HG03457 (cell line): ENCODE measurements around the gene SERPINA6.
"Not testable (repeated sequence)": the region's sequence is repeated elsewhere in the genome, so short reads cannot be mapped to it uniquely, and the experiment has no call there.

ENCODE experiments used
- ATAC-seq: cut with Tn5 transposase; IDR thresholded peaks from one replicate; pipeline ENCODE4 v1.9.1; 2021; ENCODE audit warnings: moderate number of reproducible peaks; ENCODE audit not compliant: unreplicated experiment

SERPINA6 gene

DNA sequence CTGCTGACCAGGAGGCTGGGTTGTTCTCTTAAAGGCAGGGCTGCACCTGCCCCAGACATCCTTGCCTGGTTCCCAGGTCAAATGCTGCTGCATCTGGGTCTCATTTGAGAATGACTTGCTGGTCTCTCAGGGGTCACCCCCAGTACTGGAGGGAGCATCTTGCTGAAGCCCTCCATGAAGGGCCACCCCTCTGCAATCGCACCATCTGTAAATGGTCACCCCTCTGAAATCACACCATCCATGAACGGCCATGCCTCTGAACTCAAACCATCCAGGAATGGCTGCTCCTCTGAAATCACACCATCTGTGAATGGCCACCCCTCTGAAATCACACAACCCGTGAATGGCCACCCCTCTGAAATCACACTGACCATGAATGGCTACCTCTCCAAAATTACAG, 7.3 kb upstream of the SERPINA6 start:
- ATAC-seq = no peak

DNA sequence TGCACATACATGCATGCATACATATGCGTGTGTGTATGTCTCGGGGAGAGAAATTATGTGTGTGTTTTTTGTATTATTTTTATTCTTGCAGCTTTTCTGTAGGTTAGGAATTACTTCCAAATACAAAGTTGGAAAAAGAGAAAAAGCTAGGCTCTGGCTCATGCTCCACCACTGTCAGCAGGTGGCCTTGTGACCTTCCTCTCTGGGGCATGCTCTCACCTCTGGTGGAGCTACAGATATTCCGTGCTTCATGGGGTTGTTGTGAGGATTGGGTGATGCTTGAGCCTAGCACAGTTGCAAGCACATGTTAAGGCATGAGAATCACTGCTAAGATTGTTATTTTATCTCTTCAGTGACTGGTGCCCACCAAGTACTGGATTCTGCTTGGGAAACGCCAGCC, 6.7 kb upstream of the SERPINA6 start:
- no peak for ATAC-seq

GRCh38 chr14:94328196-94328595, 5.1 kb upstream of the SERPINA6 start:
- ATAC-seq = no peak

DNA sequence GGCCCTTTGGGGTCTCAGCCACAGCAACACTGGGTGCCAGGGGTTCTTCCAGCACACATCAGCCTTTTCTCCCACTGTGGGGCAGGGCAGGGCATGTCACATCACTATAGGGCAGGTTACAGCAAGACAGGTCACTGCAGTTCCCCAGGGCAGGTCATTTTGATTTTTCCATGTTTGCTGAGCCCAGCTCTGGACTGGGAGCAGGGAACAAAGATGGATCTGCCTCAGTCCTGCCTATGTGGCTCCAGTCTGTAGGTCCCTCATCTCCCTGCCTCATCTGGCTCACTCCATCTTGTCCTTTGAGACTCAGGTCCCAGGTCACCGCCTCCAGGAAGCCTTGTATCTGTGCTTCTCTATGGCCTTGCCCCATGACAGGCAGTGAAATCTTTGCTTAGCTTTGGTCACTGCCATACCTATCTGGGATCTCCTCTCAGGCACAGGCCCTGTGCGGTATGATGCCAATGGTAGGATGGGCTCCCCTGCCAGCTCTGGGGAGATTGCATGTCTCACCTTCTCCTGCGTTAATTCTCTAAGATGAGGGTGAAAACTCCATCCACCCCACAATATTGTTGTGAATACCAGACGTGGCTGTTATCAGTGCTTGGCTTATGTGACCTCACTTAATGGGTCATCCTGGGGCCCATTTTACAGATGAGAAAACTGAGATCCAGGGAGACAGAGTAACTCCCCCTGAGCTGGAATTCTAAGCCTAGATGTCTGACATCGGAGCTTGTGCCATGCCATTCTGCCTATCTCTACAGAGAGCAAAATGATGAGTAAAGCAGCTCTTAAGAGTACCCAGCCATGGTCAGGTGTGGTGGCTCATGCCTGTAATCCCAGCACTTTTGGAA, 1.5 kb downstream of the SERPINA6 start:
- no peak for ATAC-seq

DNA sequence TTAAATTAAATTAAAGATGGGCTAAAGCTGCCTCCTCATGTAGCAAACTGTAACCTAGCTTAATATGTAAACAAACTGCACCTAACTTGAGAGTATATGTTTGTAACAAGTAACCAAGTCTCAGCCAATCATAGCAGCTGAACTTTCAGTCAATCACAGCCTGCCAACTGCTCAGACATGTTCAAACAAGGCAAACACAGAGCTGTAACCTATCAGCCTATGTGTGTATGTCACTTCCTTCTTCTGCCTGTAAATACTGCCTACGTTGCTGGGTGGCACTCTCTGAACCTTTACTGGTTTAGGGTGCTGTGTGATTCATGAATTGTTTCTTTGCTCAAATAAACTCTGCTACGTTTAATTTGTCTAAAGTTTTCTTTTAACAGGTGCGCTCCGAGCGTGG, 2.9 kb downstream of the SERPINA6 start:
- ATAC-seq = no peak

DNA sequence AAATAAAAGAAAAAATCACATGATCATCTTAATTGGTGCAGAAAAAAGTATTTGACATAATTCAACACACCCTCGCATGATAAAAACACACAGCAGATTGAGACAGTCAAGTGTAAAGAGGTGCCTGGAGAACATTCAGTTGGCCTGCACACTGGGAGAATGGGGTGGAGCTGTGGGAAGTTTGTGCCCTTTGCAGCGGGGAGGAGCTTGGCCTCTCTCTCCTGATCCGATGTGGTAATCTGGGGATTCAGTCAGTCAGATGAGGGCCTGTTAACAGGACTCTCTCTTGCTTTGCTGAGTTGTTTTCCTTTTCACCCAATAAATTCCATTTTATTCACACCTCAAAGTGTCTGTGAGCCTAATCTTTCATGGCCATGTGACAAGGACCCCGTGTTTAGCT, 5.9 kb downstream of the SERPINA6 start:
- no peak for ATAC-seq

- ATAC-seq = no peak
Measured at GRCh38 chr14:94316692-94317091, 6.4 kb downstream of the SERPINA6 start.

DNA sequence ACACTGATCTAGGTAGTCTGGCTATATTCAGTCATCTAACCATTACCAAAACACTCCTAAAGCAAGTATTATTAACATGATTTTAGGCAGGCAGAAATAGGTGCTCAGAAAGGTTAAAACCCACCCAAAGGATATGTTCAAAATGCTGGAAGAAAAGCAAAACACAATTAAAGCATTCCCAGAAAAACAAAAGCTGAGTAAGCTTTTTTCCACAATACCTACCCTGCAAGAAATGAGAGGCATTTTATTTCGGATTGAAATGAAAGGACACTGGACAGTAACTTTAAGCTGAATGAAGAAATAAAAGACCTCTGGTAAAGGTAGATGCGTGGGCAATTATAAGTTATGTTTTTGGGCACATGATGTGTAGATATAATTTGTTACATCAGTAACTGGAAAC, 8.2 kb downstream of the SERPINA6 start:
- ATAC-seq = no peak

DNA sequence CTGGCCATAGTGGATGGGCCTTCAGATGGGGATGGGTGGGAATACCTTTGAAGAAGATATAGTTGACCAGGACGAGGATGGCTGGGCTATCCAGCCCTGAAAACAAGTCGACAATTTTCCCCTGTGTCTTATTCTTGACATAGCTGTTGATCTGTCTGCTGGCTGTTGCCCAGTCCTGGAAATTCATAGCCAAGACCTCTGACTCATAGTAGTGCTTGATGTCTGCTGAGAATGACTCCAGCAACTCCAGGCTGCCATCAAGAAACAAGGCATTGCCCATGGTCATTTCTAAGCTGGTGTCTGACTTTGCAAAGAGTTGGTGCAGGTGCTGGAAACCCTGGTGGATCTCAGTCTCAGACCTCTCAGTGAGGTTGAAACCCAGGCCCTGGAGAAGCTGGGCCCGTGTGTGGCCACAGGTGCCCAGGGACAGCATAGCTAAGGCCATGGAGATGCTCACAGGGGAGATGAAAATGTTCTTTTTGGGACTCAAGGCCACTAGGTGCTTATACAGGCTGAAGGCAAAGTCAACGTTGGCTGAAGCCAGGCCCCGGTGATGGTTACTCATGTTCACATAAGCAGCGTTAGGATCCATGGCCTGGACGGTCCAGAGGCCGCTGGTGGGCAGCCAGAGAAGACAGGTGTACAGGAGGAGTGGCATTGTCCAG, 9.0 kb downstream of the SERPINA6 start:
- ATAC-seq = no peak

DNA sequence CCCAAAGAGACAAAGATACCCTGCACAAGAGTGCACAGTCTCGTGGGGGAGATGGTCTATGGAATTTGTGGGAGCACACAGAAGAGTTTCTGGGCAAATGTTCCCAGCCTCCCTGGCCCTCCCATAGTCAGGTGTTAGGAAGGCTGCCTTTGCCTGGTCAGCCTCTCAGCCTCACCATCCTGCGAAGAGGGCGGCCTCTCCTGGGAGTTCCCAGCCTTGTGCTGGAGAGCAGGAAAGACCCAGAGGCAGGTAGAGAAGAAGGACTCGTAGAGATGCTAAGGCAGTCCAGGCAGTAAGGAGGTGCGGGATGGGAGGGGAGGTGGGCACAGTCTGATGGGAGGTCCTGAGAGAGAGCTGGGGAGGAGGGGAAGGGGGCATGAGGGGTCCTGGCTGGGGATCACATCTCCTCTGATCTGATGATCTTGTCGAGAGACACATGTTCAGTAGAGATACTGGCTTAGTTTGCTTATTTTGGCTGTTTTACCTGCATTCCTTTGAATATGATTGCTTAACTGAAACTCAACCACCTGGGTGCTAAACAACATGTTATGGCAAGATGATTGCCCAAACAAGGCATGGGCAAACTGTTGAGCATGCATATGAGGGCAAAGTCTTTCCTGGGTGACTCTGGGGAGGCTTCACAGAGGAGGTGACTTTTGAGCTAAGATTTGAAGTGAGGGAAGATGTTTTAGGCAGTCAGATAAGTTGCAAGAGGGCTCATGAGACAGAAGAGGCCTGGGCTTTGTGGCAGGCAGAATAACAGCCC, 10.5 kb downstream of the SERPINA6 start:
- no peak for ATAC-seq

- no peak for ATAC-seq
Measured at GRCh38 chr14:94310248-94310647, 12.9 kb downstream of the SERPINA6 start.

- ATAC-seq = no peak
Measured at GRCh38 chr14:94309721-94310120, 13.4 kb downstream of the SERPINA6 start.

GRCh38 chr14:94307410-94307992, 15.6 kb downstream of the SERPINA6 start:
- no peak for ATAC-seq

- no peak for ATAC-seq
Measured at GRCh38 chr14:94306047-94306978, 16.8 kb downstream of the SERPINA6 start.

GRCh38 chr14:94305620-94306019, 17.5 kb downstream of the SERPINA6 start:
- no peak for ATAC-seq

- ATAC-seq = no peak
Measured at GRCh38 chr14:94304243-94304642, 18.9 kb downstream of the SERPINA6 start.

- ATAC-seq = no peak
Measured at GRCh38 chr14:94303111-94303510, 20.0 kb downstream of the SERPINA6 start.

- no peak for ATAC-seq
Measured at GRCh38 chr14:94298130-94298529, 25.0 kb downstream of the SERPINA6 start.

DNA sequence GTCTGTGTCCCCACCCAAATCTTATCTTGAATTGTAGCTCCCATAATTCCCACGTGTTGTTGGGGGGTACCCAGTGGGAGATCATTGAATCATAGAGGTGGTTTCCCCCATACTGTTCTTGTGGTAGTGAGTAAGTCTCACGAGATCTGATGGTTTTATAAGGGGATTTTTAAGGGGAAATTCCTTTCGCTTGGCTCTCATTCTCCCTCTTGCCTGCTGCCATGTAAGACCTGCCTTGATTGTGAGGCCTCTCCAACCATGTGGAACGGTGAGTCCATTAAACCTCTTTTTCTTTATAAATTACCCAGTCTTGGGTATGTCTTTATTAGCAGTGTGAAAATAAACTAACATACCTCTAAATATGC, 27.0 kb downstream of the SERPINA6 start:
- not testable (repeated sequence) for ATAC-seq
